HEK293T (cell line): ENCODE data around the gene TFEB.

Experiments used
- CTCF ChIA-PET: fragments of 350-600 bp; formaldehyde crosslinking; extraction: SDS; loops from one replicate; lab custom pipeline; 2021; ENCODE audit warnings: antibody characterized with exemption, inconsistent platforms; lab: Yijun Ruan, JAX
- POLR2A ChIA-PET: fragments of 350-600 bp; formaldehyde crosslinking; extraction: SDS; loops from one replicate; lab custom pipeline; 2020; ENCODE audit warnings: antibody characterized with exemption, inconsistent platforms; lab: Yijun Ruan, JAX
- DNase-seq: peaks from one replicate; pipeline ENCODE4 v3.0.0; 2012; ENCODE audit warnings: mixed read lengths; ENCODE audit errors: extremely low spot score
- ARNT ChIP-seq: fragments of 450-650 bp; IDR thresholded peaks from 2 replicates; pipeline ENCODE4 v1.6.1; 2017; ENCODE audit warnings: mild to moderate bottlenecking
- BHLHE40 ChIP-seq: fragments of 450-650 bp; IDR thresholded peaks from 2 replicates; pipeline ENCODE4 v1.6.1; 2016; ENCODE audit warnings: mild to moderate bottlenecking, moderate library complexity, borderline replicate concordance
- CTBP1 ChIP-seq: fragments of 450-650 bp; IDR thresholded peaks from 2 replicates; pipeline ENCODE4 v1.6.1; 2016; ENCODE audit warnings: borderline replicate concordance
- ELF4 ChIP-seq: fragments of 450-650 bp; IDR thresholded peaks from 2 replicates; pipeline ENCODE4 v1.6.1; 2017; ENCODE audit warnings: antibody characterized with exemption
- FOXA1 ChIP-seq: fragments of 450-650 bp; IDR thresholded peaks from 2 replicates; pipeline ENCODE4 v1.6.1; 2016; ENCODE audit warnings: mild to moderate bottlenecking
- FOXK2 ChIP-seq: fragments of 450-650 bp; IDR thresholded peaks from 2 replicates; pipeline ENCODE4 v1.6.1; 2016; ENCODE audit warnings: mild to moderate bottlenecking
- FOXM1 ChIP-seq: fragments of 450-650 bp; IDR thresholded peaks from 2 replicates; pipeline ENCODE4 v1.6.1; 2017; ENCODE audit warnings: mild to moderate bottlenecking, borderline replicate concordance
- HDGF ChIP-seq: fragments of 450-650 bp; IDR thresholded peaks from 2 replicates; pipeline ENCODE4 v1.6.1; 2017; ENCODE audit warnings: antibody characterized with exemption, borderline replicate concordance
- L3MBTL2 ChIP-seq: fragments of 450-650 bp; conservative IDR thresholded peaks from 2 replicates; pipeline ENCODE4 v1.6.1; 2016; ENCODE audit warnings: mild to moderate bottlenecking
- LEF1 ChIP-seq: fragments of 450-650 bp; IDR thresholded peaks from 2 replicates; pipeline ENCODE4 v1.6.1; 2017; ENCODE audit warnings: mild to moderate bottlenecking, borderline replicate concordance
- NFRKB ChIP-seq: fragments of 450-650 bp; IDR thresholded peaks from 2 replicates; pipeline ENCODE4 v1.6.1; 2016; ENCODE audit warnings: mild to moderate bottlenecking, moderate library complexity
- PKNOX1 ChIP-seq: fragments of 450-650 bp; IDR thresholded peaks from 2 replicates; pipeline ENCODE4 v1.6.1; 2016
- SP1 ChIP-seq: fragments of 450-650 bp; IDR thresholded peaks from 2 replicates; pipeline ENCODE4 v1.6.1; 2017
- SUZ12 ChIP-seq: fragments of 450-650 bp; IDR thresholded peaks from 2 replicates; pipeline ENCODE4 v1.6.1; 2016; ENCODE audit warnings: mild to moderate bottlenecking
- TARDBP ChIP-seq: fragments of 450-650 bp; IDR thresholded peaks from 2 replicates; pipeline ENCODE4 v1.6.1; 2016
- ZNF384 ChIP-seq: fragments of 450-650 bp; IDR thresholded peaks from 2 replicates; pipeline ENCODE4 v1.6.1; 2016

Gene TFEB

DNA sequence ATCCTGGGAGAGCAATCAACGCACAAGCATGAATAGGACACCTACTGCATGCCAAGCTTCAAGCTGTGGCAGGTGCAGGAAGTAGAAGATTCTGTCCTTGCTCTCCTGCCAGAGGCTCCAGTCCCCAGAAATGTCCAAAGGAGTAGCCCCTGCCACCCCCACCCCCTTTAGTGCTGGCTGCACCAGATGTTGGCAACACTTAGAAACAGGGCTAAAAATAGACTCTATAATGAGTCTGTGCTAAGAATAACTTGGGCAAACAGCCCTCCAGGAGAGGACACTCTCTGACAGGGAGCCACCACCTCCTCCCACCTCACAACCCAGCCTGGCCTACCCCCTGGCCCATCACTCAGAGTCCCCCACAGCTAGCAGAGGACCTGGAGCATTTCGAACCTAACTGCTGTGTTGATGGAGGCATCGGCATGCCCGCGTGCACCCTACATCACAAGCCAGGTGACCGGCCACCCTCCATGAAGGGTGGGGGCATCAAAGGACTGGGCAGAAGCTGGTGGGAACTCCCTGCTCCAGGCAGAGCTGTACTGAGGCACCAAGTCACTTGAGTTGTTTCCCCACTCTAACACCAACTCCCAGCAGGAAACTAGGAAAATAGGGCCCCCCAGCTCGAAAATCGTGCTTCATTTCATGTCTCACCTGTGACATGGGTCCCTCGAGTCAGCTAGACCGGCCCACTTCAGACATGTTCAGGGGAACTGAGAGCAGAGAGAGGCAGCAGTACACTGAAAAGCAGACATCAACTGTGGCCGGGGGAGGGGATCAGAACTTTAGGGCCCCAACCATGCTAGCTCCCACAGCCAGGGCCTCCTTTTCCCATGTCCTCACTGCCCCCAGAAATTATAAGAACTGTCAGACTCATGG, 18.7 kb downstream of the TFEB start:
- POLR2A ChIA-PET = interaction anchor here (1.6 kb wide), 1 partner anchor 70 kb away, joined by 4 read pairs; the partner anchor contains the start of gene TOMM6
- CTCF ChIA-PET = interaction anchor here (0.8 to 2.3 kb wide), 7 partner anchors 8 to 70 kb away, joined by 3 to 8 read pairs (median 3); partner anchors contain the start of gene TOMM6
- no peak for DNase-seq
- TF ChIP-seq TARDBP (no peak), FOXM1 (no peak), HDGF (no peak), ELF4 (no peak), NFRKB (no peak), BHLHE40 (no peak), PKNOX1 (no peak), FOXA1 (no peak), ZNF384 (no peak), SP1 (no peak), FOXK2 (no peak)

GRCh38 chr6:41715795-41716515, 19.5 kb downstream of the TFEB start:
- no peak for DNase-seq
- ChIA-PET POLR2A (interaction anchor here (1.6 kb wide), 1 partner anchor 71 kb away, joined by 4 read pairs; the partner anchor contains the start of gene TOMM6), CTCF (interaction anchor here (1.1 to 2.3 kb wide), 4 partner anchors 9 to 71 kb away, joined by 3 to 8 read pairs (median 4); partner anchors contain the start of gene TOMM6)
- TF ChIP-seq FOXK2 (no peak), SUZ12 (no peak), BHLHE40 (no peak), LEF1 (no peak), ARNT (no peak), PKNOX1 (no peak), ELF4 (no peak), HDGF (no peak), SP1 (no peak)

- ChIA-PET CTCF (interaction anchor here (0.7 kb wide), 1 partner anchor 9 kb away, joined by 3 read pairs; no protein-coding TSS in a partner anchor), POLR2A (no interaction called here)
- no peak for TF ChIP-seq ZNF384
- TF ChIP-seq BHLHE40 = no peak
- no peak for TF ChIP-seq L3MBTL2
- TF ChIP-seq ARNT = no peak
- no peak for TF ChIP-seq TARDBP
- TF ChIP-seq FOXM1 = no peak
- no peak for TF ChIP-seq LEF1
- TF ChIP-seq FOXK2 = no peak
- no peak for DNase-seq
Measured at GRCh38 chr6:41714556-41715273, 20.7 kb downstream of the TFEB start.

GRCh38 chr6:41713650-41714291, 21.6 kb downstream of the TFEB start:
- CTCF ChIA-PET = interaction anchor here (0.7 kb wide), 1 partner anchor 8 kb away, joined by 3 read pairs; no protein-coding TSS in a partner anchor
- DNase-seq = no peak

GRCh38 chr6:41713159-41713649, 22.2 kb downstream of the TFEB start:
- ChIA-PET CTCF (no interaction called here), POLR2A (no interaction called here)
- no peak for DNase-seq
- no peak for TF ChIP-seq SP1
- TF ChIP-seq NFRKB = no peak
- no peak for TF ChIP-seq PKNOX1
- TF ChIP-seq FOXM1 = no peak
- no peak for TF ChIP-seq L3MBTL2
- TF ChIP-seq CTBP1 = no peak
- TF ChIP-seq ELF4 = no peak
- TF ChIP-seq BHLHE40 = no peak
- no peak for TF ChIP-seq ARNT
- no peak for TF ChIP-seq TARDBP

More at GRCh38 chr6:41713650-41714291, 21.6 kb downstream of the TFEB start:
- POLR2A ChIA-PET = no interaction called here
- no peak for TF ChIP-seq ARNT
- TF ChIP-seq CTBP1 = no peak
- TF ChIP-seq FOXA1 = no peak
- no peak for TF ChIP-seq NFRKB
- no peak for TF ChIP-seq BHLHE40
- no peak for TF ChIP-seq SP1
- no peak for TF ChIP-seq SUZ12
- no peak for TF ChIP-seq ZNF384
